ENCODE results near the gene KIAA1755.
"Not testable (repeated sequence)": the region's sequence is repeated elsewhere in the genome, so short reads cannot be mapped to it uniquely, and the experiment has no call there.

KIAA1755 gene

GRCh38 chr20:38283236-38283635, 22.7 kb upstream of the KIAA1755 start:
- Histone ChIP-seq H3K4me1 (no peaks in the 10 kb centered on the region), H3K79me2 (no peaks in the 10 kb centered on the region), H3K4me3 (ENCODE audit: low read depth, low read length) (no peak overlapping the region), H3K27me3 (ENCODE audit: control insufficient read depth, insufficient read depth, low read length) (no peaks in the 10 kb centered on the region), H3K9ac (no peak overlapping the region), H3K9me3 (ENCODE audit: control insufficient read depth, low read length) (no peaks in the 10 kb centered on the region), H3K4me2 (ENCODE audit: low read length) (no peak overlapping the region), H3K36me3 (ENCODE audit: control insufficient read depth, insufficient read depth, low read length) (no peaks in the 10 kb centered on the region), H2AFZ (no peak overlapping the region), H3K27ac (no peak overlapping the region)
- TF ChIP-seq, protein P1, sequence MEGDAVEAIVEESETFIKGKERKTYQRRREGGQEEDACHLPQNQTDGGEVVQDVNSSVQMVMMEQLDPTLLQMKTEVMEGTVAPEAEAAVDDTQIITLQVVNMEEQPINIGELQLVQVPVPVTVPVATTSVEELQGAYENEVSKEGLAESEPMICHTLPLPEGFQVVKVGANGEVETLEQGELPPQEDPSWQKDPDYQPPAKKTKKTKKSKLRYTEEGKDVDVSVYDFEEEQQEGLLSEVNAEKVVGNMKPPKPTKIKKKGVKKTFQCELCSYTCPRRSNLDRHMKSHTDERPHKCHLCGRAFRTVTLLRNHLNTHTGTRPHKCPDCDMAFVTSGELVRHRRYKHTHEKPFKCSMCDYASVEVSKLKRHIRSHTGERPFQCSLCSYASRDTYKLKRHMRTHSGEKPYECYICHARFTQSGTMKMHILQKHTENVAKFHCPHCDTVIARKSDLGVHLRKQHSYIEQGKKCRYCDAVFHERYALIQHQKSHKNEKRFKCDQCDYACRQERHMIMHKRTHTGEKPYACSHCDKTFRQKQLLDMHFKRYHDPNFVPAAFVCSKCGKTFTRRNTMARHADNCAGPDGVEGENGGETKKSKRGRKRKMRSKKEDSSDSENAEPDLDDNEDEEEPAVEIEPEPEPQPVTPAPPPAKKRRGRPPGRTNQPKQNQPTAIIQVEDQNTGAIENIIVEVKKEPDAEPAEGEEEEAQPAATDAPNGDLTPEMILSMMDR (IDR thresholded peaks at IDR 0.05): no peak

DNA sequence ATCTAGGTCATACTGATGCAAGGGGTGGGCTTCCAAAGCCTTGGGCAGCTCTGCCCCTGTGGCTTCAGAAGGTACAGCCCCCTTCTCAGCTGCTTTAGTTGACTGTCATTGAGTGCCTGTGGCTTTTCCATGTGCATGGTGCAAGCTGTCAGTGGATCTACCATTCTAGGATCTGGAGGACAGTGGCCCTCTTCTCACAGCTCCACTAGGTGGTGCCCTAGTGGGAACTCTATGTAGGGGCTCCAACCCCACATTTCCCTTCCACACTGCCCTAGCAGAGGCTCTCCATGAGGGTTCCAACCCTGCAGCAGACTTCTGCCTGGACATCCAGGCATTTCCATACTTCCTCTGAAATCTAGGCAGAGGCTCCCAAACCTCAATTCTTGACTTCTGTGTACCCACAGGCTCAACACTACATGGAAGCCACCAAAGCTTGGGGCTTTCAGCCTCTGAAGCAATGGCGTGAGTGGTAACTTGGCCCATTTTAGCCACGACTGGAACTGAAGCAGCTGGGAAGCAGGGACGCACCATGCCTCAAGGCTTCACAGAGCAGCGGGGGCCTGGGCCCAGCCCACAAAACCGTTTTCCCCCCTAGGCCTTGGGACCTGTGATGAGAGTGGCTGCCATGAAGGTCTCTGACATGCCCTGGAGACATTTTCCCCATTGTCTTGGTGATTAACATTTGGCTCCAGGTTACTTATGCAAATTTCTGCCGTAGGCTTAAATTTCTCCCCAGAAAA, 20.8 kb upstream of the KIAA1755 start:
- H3K4me2 ChIP-seq (ENCODE audit: low read length); H3K27me3 ChIP-seq (ENCODE audit: control insufficient read depth, insufficient read depth, low read length); H3K4me3 ChIP-seq (ENCODE audit: low read depth, low read length); H3K36me3 ChIP-seq (ENCODE audit: control insufficient read depth, insufficient read depth, low read length); H3K79me2 ChIP-seq; H2AFZ ChIP-seq; H3K9me3 ChIP-seq (ENCODE audit: control insufficient read depth, low read length); H3K27ac ChIP-seq; H3K4me1 ChIP-seq; H3K9ac ChIP-seq: not testable (repeated sequence)

DNA sequence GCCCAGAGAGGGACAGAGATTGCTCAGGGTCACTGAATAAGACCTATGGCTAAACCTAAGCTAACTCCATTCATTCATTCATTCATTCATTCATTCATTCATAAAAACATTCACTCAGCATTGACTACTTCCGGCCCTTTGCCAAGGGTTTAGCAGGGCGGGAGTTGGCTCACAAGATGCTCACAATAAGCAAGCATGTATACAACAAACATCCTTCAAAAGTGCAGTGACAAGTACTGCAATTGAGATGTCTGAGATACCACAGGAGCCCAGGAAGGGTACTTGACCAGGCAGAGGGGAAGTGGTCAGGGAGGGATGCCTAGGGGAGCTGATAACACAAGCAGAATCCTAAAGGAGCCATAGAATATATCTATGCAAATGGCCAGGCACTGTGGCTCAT, 18.2 kb upstream of the KIAA1755 start:
- Histone ChIP-seq H3K4me3 (ENCODE audit: low read depth, low read length) (no peak overlapping the region), H3K79me2 (no peaks in the 10 kb centered on the region), H3K27me3 (ENCODE audit: control insufficient read depth, insufficient read depth, low read length) (no peaks in the 10 kb centered on the region), H3K4me2 (ENCODE audit: low read length) (no peak overlapping the region), H3K36me3 (ENCODE audit: control insufficient read depth, insufficient read depth, low read length) (no peaks in the 10 kb centered on the region), H3K9ac (no peak overlapping the region), H2AFZ (no peak overlapping the region), H3K9me3 (ENCODE audit: control insufficient read depth, low read length) (no peaks in the 10 kb centered on the region), H3K27ac (no peak overlapping the region), H3K4me1 (no peaks in the 10 kb centered on the region)
- TF ChIP-seq, protein P1 (IDR thresholded peaks at IDR 0.05): no peak

GRCh38 chr20:38278131-38278530, 17.6 kb upstream of the KIAA1755 start:
- no peaks in the 10 kb centered on the region for H3K79me2 ChIP-seq
- no peak overlapping the region for H3K9ac ChIP-seq
- no peak overlapping the region for H3K27ac ChIP-seq
- H3K4me2 ChIP-seq (ENCODE audit: low read length): no peak overlapping the region
- H3K9me3 ChIP-seq (ENCODE audit: control insufficient read depth, low read length): no peaks in the 10 kb centered on the region
- no peak overlapping the region for H3K4me3 ChIP-seq (ENCODE audit: low read depth, low read length)
- H3K27me3 ChIP-seq (ENCODE audit: control insufficient read depth, insufficient read depth, low read length): no peaks in the 10 kb centered on the region
- TF ChIP-seq, protein P1 (IDR thresholded peaks at IDR 0.05): no peak
- no peak overlapping the region for H2AFZ ChIP-seq
- no peaks in the 10 kb centered on the region for H3K36me3 ChIP-seq (ENCODE audit: control insufficient read depth, insufficient read depth, low read length)
- no peaks in the 10 kb centered on the region for H3K4me1 ChIP-seq

GRCh38 chr20:38277691-38278090, 17.2 kb upstream of the KIAA1755 start:
- Histone ChIP-seq H3K4me1 (no peaks in the 10 kb centered on the region), H3K27me3 (ENCODE audit: control insufficient read depth, insufficient read depth, low read length) (no peaks in the 10 kb centered on the region), H3K79me2 (no peaks in the 10 kb centered on the region), H3K4me3 (ENCODE audit: low read depth, low read length) (no peak overlapping the region), H3K27ac (no peak overlapping the region), H3K9me3 (ENCODE audit: control insufficient read depth, low read length) (no peaks in the 10 kb centered on the region), H3K36me3 (ENCODE audit: control insufficient read depth, insufficient read depth, low read length) (no peaks in the 10 kb centered on the region), H3K4me2 (ENCODE audit: low read length) (no peak overlapping the region), H3K9ac (no peak overlapping the region), H2AFZ (no peak overlapping the region)
- TF ChIP-seq, protein P1 (IDR thresholded peaks at IDR 0.05): no peak
